ENCODE measurements around the gene TSPAN9.
A peak's percentile ranks its signal among the peaks of the same experiment; 100 is the strongest.

TSPAN9 gene

GRCh38 chr12:3251067-3251466, 173.9 kb downstream of the TSPAN9 start:
- Histone ChIP-seq H3K36me3 (ENCODE audit: control insufficient read depth in 4 of 4, insufficient read depth in 4 of 4, low read length in 3 of 4) (no peaks in the 10 kb centered on the region), H3K4me1 (ENCODE audit: control extremely low read depth in 1 of 4, control insufficient read depth in 4 of 4, insufficient read depth in 4 of 4, low read length in 3 of 4) (peaks cover 0 to 23% (median 9%) of the 10 kb centered on the region in 4 experiments), H3K27ac (ENCODE audit: insufficient read depth in 1 of 2, low read depth in 1 of 2, low read length in 2 of 2, poor library complexity in 1 of 2, severe bottlenecking in 2 of 2) (no peak overlapping the region), H3K9me3 (ENCODE audit: control extremely low read depth in 1 of 5, control insufficient read depth in 4 of 5, insufficient read depth in 2 of 5, low read depth in 1 of 5, low read length in 4 of 5) (no peaks in the 10 kb centered on the region), H3K27me3 (replicated peaks in 2 of 5; ENCODE audit: control insufficient read depth in 4 of 5, insufficient read depth in 5 of 5, low read length in 4 of 5) (peaks cover 0 to 6% (median 0%) of the 10 kb centered on the region in 5 experiments), H3K4me3 (ENCODE audit: control insufficient read depth in 1 of 7, extremely low read depth in 1 of 7, insufficient read depth in 4 of 7, low read depth in 2 of 7, low read length in 6 of 7) (no peak overlapping the region)
- DNase-seq, result peak; percentile 49 to 92 (median 90)
- POLR2A ChIA-PET, result no interaction called here
- 14% methylated on average over 4 of the region's 5 CpGs for WGBS (ENCODE audit: insufficient coverage)
- CTCF ChIA-PET, result interaction anchor here (1.1 to 1.8 kb wide), 6 partner anchors 8 to 135 kb away, joined by 3 to 7 read pairs (median 3); no protein-coding TSS in a partner anchor

DNA sequence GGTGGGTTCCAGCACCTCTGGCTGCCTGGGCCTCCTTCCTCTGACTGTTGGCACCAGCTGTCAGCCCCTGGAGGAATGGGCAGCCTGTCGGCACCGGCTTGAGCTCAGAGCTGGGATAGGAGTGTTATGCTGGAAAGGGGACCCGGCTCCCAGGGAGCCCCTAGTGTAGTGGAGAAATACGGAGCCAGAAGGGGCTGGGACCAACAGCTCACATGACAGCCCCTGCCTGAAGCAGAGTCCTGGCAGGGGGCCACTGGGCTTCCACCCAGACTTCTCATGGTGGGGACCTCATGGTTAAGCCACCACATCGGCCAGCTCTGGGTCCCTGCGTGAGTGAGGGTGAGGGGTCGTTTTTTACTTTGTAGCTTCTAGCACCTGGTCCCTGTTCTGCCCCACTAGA, 174.5 kb downstream of the TSPAN9 start:
- no peak overlapping the region for H3K4me3 ChIP-seq (ENCODE audit: control insufficient read depth in 1 of 7, extremely low read depth in 1 of 7, insufficient read depth in 4 of 7, low read depth in 2 of 7, low read length in 6 of 7)
- peaks cover 0 to 1% (median 0%) of the 10 kb centered on the region in 5 experiments for H3K27me3 ChIP-seq (replicated peaks in 2 of 5; ENCODE audit: control insufficient read depth in 4 of 5, insufficient read depth in 5 of 5, low read length in 4 of 5)
- no peaks in the 10 kb centered on the region for H3K36me3 ChIP-seq (ENCODE audit: control insufficient read depth in 4 of 4, insufficient read depth in 4 of 4, low read length in 3 of 4)
- peaks cover 0 to 23% (median 9%) of the 10 kb centered on the region in 4 experiments for H3K4me1 ChIP-seq (ENCODE audit: control extremely low read depth in 1 of 4, control insufficient read depth in 4 of 4, insufficient read depth in 4 of 4, low read length in 3 of 4)
- no peak for DNase-seq
- CTCF ChIA-PET, result interaction anchor here (0.9 to 1.8 kb wide), 6 partner anchors 9 to 136 kb away, joined by 3 to 7 read pairs (median 3); no protein-coding TSS in a partner anchor
- POLR2A ChIA-PET, result no interaction called here
- H3K27ac ChIP-seq (ENCODE audit: insufficient read depth in 1 of 2, low read depth in 1 of 2, low read length in 2 of 2, poor library complexity in 1 of 2, severe bottlenecking in 2 of 2), result no peak overlapping the region
- 91% methylated on average over 5 of the region's 7 CpGs for WGBS (ENCODE audit: insufficient coverage)
- H3K9me3 ChIP-seq (ENCODE audit: control extremely low read depth in 1 of 5, control insufficient read depth in 4 of 5, insufficient read depth in 2 of 5, low read depth in 1 of 5, low read length in 4 of 5), result no peaks in the 10 kb centered on the region

DNA sequence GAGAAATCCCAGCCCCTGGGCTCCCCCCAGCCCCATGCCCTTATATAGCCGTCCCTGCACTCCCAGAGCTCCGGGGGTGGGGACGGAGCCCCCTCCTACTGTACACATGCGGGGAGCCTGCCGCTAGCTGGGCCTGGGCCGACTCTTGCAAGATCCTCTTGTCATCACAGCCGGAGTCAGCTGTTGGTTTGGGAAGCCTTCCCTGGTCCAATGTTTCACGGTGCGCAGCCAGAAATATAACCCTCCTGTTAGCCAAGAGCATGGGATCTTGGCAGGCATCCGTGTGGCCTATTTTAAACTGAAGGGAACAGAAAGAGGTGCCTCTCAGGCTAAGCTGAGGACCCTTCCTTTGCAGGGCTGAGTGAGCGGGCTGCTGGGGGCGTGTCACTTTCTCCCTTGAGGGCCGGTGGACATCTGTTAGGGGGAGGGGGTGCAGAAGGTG, 175.3 kb downstream of the TSPAN9 start:
- peaks cover 0 to 23% (median 9%) of the 10 kb centered on the region in 4 experiments for H3K4me1 ChIP-seq (ENCODE audit: control extremely low read depth in 1 of 4, control insufficient read depth in 4 of 4, insufficient read depth in 4 of 4, low read length in 3 of 4)
- ChIA-PET POLR2A (no interaction called here), CTCF (interaction anchor here (0.9 to 1.8 kb wide), 3 partner anchors 23 to 137 kb away, joined by 3 to 7 read pairs (median 3); no protein-coding TSS in a partner anchor)
- peaks cover 0 to 4% (median 0%) of the 10 kb centered on the region in 5 experiments for H3K27me3 ChIP-seq (replicated peaks in 2 of 5; ENCODE audit: control insufficient read depth in 4 of 5, insufficient read depth in 5 of 5, low read length in 4 of 5)
- no peak overlapping the region for H3K4me3 ChIP-seq (ENCODE audit: control insufficient read depth in 1 of 7, extremely low read depth in 1 of 7, insufficient read depth in 4 of 7, low read depth in 2 of 7, low read length in 6 of 7)
- no peak overlapping the region for H3K27ac ChIP-seq (ENCODE audit: insufficient read depth in 1 of 2, low read depth in 1 of 2, low read length in 2 of 2, poor library complexity in 1 of 2, severe bottlenecking in 2 of 2)
- H3K9me3 ChIP-seq (ENCODE audit: control extremely low read depth in 1 of 5, control insufficient read depth in 4 of 5, insufficient read depth in 2 of 5, low read depth in 1 of 5, low read length in 4 of 5), result no peaks in the 10 kb centered on the region
- no peaks in the 10 kb centered on the region for H3K36me3 ChIP-seq (ENCODE audit: control insufficient read depth in 4 of 4, insufficient read depth in 4 of 4, low read length in 3 of 4)
- no peak for DNase-seq
- WGBS (ENCODE audit: insufficient coverage), result 96% methylated on average over 11 of the region's 13 CpGs

GRCh38 chr12:3253682-3254275, 176.6 kb downstream of the TSPAN9 start:
- CTCF ChIA-PET, result interaction anchor here (1.4 kb wide), 1 partner anchor 11 kb away, joined by 4 read pairs; no protein-coding TSS in a partner anchor
- Histone ChIP-seq H3K27me3 (replicated peaks in 2 of 5; ENCODE audit: control insufficient read depth in 4 of 5, insufficient read depth in 5 of 5, low read length in 4 of 5) (peaks cover 0 to 9% (median 3%) of the 10 kb centered on the region in 5 experiments), H3K9me3 (ENCODE audit: control extremely low read depth in 1 of 5, control insufficient read depth in 4 of 5, insufficient read depth in 2 of 5, low read depth in 1 of 5, low read length in 4 of 5) (no peaks in the 10 kb centered on the region), H3K4me3 (ENCODE audit: control insufficient read depth in 1 of 7, extremely low read depth in 1 of 7, insufficient read depth in 4 of 7, low read depth in 2 of 7, low read length in 6 of 7) (no peak overlapping the region), H3K4me1 (ENCODE audit: control extremely low read depth in 1 of 4, control insufficient read depth in 4 of 4, insufficient read depth in 4 of 4, low read length in 3 of 4) (peaks cover 0 to 22% (median 9%) of the 10 kb centered on the region in 4 experiments), H3K27ac (ENCODE audit: insufficient read depth in 1 of 2, low read depth in 1 of 2, low read length in 2 of 2, poor library complexity in 1 of 2, severe bottlenecking in 2 of 2) (no peak overlapping the region), H3K36me3 (ENCODE audit: control insufficient read depth in 4 of 4, insufficient read depth in 4 of 4, low read length in 3 of 4) (no peaks in the 10 kb centered on the region)
- WGBS (ENCODE audit: insufficient coverage), result 96% methylated on average over 6 of the region's 7 CpGs
- DNase-seq, result no peak
- POLR2A ChIA-PET, result no interaction called here

DNA sequence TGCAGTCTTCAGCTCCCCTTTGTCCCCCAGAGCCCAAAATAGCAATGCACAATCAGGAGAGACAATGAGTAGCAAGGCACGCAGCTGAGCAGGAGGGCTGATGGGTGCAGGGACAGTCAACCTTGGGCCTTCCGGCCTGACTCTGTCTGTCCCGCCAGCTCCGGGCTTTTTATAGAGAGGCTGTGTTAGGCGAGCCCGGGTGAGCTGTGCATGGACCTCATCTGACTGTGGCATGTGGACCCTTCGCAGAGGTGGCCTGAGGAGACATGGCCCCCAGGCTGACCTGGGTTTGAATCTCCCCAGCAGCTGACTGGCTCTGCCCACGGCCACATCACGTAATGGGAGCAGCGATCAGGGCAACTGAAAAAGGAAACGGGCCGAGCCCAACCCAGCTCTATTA, 177.9 kb downstream of the TSPAN9 start:
- DNase-seq, result no peak
- Histone ChIP-seq H3K27ac (ENCODE audit: insufficient read depth in 1 of 2, low read depth in 1 of 2, low read length in 2 of 2, poor library complexity in 1 of 2, severe bottlenecking in 2 of 2) (no peak overlapping the region), H3K36me3 (ENCODE audit: control insufficient read depth in 4 of 4, insufficient read depth in 4 of 4, low read length in 3 of 4) (no peaks in the 10 kb centered on the region), H3K4me1 (ENCODE audit: control extremely low read depth in 1 of 4, control insufficient read depth in 4 of 4, insufficient read depth in 4 of 4, low read length in 3 of 4) (peaks cover 0 to 13% (median 9%) of the 10 kb centered on the region in 4 experiments), H3K9me3 (ENCODE audit: control extremely low read depth in 1 of 5, control insufficient read depth in 4 of 5, insufficient read depth in 2 of 5, low read depth in 1 of 5, low read length in 4 of 5) (no peaks in the 10 kb centered on the region), H3K4me3 (ENCODE audit: control insufficient read depth in 1 of 7, extremely low read depth in 1 of 7, insufficient read depth in 4 of 7, low read depth in 2 of 7, low read length in 6 of 7) (no peak overlapping the region), H3K27me3 (replicated peaks in 2 of 5; ENCODE audit: control insufficient read depth in 4 of 5, insufficient read depth in 5 of 5, low read length in 4 of 5) (peaks cover 0 to 13% (median 4%) of the 10 kb centered on the region in 5 experiments)
- ChIA-PET POLR2A (interaction anchor here (0.6 kb wide), 1 partner anchor 93 kb away, joined by 3 read pairs; no protein-coding TSS in a partner anchor), CTCF (interaction anchor here (1.0 to 2.6 kb wide), 5 partner anchors 12 to 45 kb away, joined by 3 to 7 read pairs (median 3); no protein-coding TSS in a partner anchor)
- WGBS (ENCODE audit: insufficient coverage), result 98% methylated on average over 8 of the region's 12 CpGs

DNA sequence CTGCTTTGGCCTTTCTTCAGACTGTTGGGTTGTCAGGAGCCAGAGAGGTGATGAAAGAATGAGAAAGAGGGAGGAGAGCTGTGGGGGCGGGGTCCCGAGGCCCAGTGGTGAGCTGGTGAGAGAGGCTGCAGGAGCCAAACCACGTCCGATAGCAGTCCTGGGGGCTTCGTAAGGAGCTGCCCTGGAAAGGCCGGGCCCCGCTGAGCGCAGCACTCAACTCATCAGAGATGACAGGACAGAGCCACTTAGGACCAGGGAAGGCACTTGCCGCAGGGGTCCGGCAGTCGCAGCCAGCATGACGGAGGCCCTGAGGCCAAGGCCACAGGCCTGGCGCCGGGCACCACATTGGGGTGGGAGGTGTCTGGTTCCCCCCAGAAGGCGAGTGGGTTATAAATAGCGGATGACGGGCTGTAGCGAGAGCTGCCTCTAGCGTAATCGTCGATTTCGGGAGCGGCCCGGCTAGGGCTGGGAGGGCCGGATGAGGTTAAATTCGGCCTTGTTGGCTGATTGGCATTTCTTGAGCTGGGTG, 179.0 kb downstream of the TSPAN9 start:
- Histone ChIP-seq H3K4me1 (ENCODE audit: control extremely low read depth in 1 of 4, control insufficient read depth in 4 of 4, insufficient read depth in 4 of 4, low read length in 3 of 4) (peaks cover 0 to 6% (median 3%) of the 10 kb centered on the region in 4 experiments), H3K36me3 (ENCODE audit: control insufficient read depth in 4 of 4, insufficient read depth in 4 of 4, low read length in 3 of 4) (no peaks in the 10 kb centered on the region), H3K9me3 (ENCODE audit: control extremely low read depth in 1 of 5, control insufficient read depth in 4 of 5, insufficient read depth in 2 of 5, low read depth in 1 of 5, low read length in 4 of 5) (no peaks in the 10 kb centered on the region), H3K27me3 (replicated peaks in 2 of 5; ENCODE audit: control insufficient read depth in 4 of 5, insufficient read depth in 5 of 5, low read length in 4 of 5) (peaks cover 0 to 14% (median 4%) of the 10 kb centered on the region in 5 experiments), H3K4me3 (ENCODE audit: control insufficient read depth in 1 of 7, extremely low read depth in 1 of 7, insufficient read depth in 4 of 7, low read depth in 2 of 7, low read length in 6 of 7) (no peak overlapping the region), H3K27ac (ENCODE audit: insufficient read depth in 1 of 2, low read depth in 1 of 2, low read length in 2 of 2, poor library complexity in 1 of 2, severe bottlenecking in 2 of 2) (no peak overlapping the region)
- DNase-seq, result no peak
- 98% methylated on average over 25 of the region's 26 CpGs for WGBS (ENCODE audit: insufficient coverage)
- CTCF ChIA-PET, result interaction anchor here (1.1 to 2.6 kb wide), 5 partner anchors 18 to 54 kb away, joined by 3 to 7 read pairs (median 3); no protein-coding TSS in a partner anchor
- POLR2A ChIA-PET, result no interaction called here

GRCh38 chr12:3257411-3257810, 180.2 kb downstream of the TSPAN9 start:
- Histone ChIP-seq H3K36me3 (ENCODE audit: control insufficient read depth in 4 of 4, insufficient read depth in 4 of 4, low read length in 3 of 4) (no peaks in the 10 kb centered on the region), H3K9me3 (ENCODE audit: control extremely low read depth in 1 of 5, control insufficient read depth in 4 of 5, insufficient read depth in 2 of 5, low read depth in 1 of 5, low read length in 4 of 5) (no peaks in the 10 kb centered on the region), H3K27me3 (replicated peaks in 2 of 5; ENCODE audit: control insufficient read depth in 4 of 5, insufficient read depth in 5 of 5, low read length in 4 of 5) (peaks cover 0 to 16% (median 4%) of the 10 kb centered on the region in 5 experiments), H3K27ac (ENCODE audit: insufficient read depth in 1 of 2, low read depth in 1 of 2, low read length in 2 of 2, poor library complexity in 1 of 2, severe bottlenecking in 2 of 2) (no peak overlapping the region), H3K4me3 (ENCODE audit: control insufficient read depth in 1 of 7, extremely low read depth in 1 of 7, insufficient read depth in 4 of 7, low read depth in 2 of 7, low read length in 6 of 7) (no peak overlapping the region), H3K4me1 (ENCODE audit: control extremely low read depth in 1 of 4, control insufficient read depth in 4 of 4, insufficient read depth in 4 of 4, low read length in 3 of 4) (no peaks in the 10 kb centered on the region)
- DNase-seq, result no peak
- ChIA-PET POLR2A (no interaction called here), CTCF (interaction anchor here (0.9 kb wide), 1 partner anchor 123 kb away, joined by 3 read pairs; no protein-coding TSS in a partner anchor)
- 66% methylated on average over 4 of the region's 7 CpGs for WGBS (ENCODE audit: insufficient coverage)

Data from common myeloid progenitor, CD34-positive (primary cell).